HG03378 (cell line): Measurements from ENCODE around the gene TBC1D22A.
A peak's percentile ranks its signal among the peaks of the same experiment; 100 is the strongest.
"Not testable (repeated sequence)": the region's sequence is repeated elsewhere in the genome, so short reads cannot be mapped to it uniquely, and the experiment has no call there.

ENCODE experiments used
- ATAC-seq: cut with Tn5 transposase; IDR thresholded peaks from one replicate; pipeline ENCODE4 v1.9.1; 2021; ENCODE audit warnings: mild to moderate bottlenecking, moderate library complexity; ENCODE audit not compliant: unreplicated experiment

Gene TBC1D22A

GRCh38 chr22:46770151-46770641 lies 7.7 kb downstream of the TBC1D22A start:
- no peak for ATAC-seq

- ATAC-seq = no peak
These were observed 8.3 kb downstream of the TBC1D22A start for GRCh38 chr22:46770726-46771125.

- no peak for ATAC-seq
These were observed 10.6 kb downstream of the TBC1D22A start for GRCh38 chr22:46773076-46773475.

GRCh38 chr22:46774253-46774979 lies 12.0 kb downstream of the TBC1D22A start:
- ATAC-seq = peak; percentile 23

GRCh38 chr22:46774980-46775849 lies 12.8 kb downstream of the TBC1D22A start:
- no peak for ATAC-seq

- no peak for ATAC-seq
These were observed 13.7 kb downstream of the TBC1D22A start for GRCh38 chr22:46775850-46776826.

GRCh38 chr22:46776876-46777608 lies 14.6 kb downstream of the TBC1D22A start:
- ATAC-seq = no peak

GRCh38 chr22:46777609-46777970 lies 15.1 kb downstream of the TBC1D22A start:
- no peak for ATAC-seq

GRCh38 chr22:46779023-46779422 lies 16.6 kb downstream of the TBC1D22A start:
- no peak for ATAC-seq

GRCh38 chr22:46779651-46780050 lies 17.2 kb downstream of the TBC1D22A start:
- no peak for ATAC-seq

- no peak for ATAC-seq
These were observed 18.0 kb downstream of the TBC1D22A start for GRCh38 chr22:46780453-46780852.

GRCh38 chr22:46781291-46781690 lies 18.8 kb downstream of the TBC1D22A start:
- no peak for ATAC-seq

GRCh38 chr22:46782200-46782599 lies 19.8 kb downstream of the TBC1D22A start:
- not testable (repeated sequence) for ATAC-seq

- ATAC-seq = no peak
These were observed 21.3 kb downstream of the TBC1D22A start for GRCh38 chr22:46783721-46784120.

- no peak for ATAC-seq
These were observed 26.2 kb downstream of the TBC1D22A start for GRCh38 chr22:46788441-46789172.

- ATAC-seq = no peak
These were observed 27.5 kb downstream of the TBC1D22A start for GRCh38 chr22:46789992-46790391.

GRCh38 chr22:46791201-46791731 lies 28.8 kb downstream of the TBC1D22A start:
- ATAC-seq = no peak

- ATAC-seq = no peak
These were observed 29.8 kb downstream of the TBC1D22A start for GRCh38 chr22:46792061-46792796.
